Parietal lobe (tissue), 1 donor: ENCODE measurements around the gene CFI. TPM values are rescaled to one million over a fixed set of nuclear protein-coding genes. Genes with fewer than 3 reads are reported as not detected.

ENCODE experiments used
- total RNA-seq: library from RNA; depleted of rRNA; stranded (reverse); fragments of >200 nt; gene quantifications from one replicate; pipeline ENCODE4 v1.2.3, GENCODE V29; 2014

The CFI gene
- 1.6 TPM for total RNA-seq

GRCh38 chr4:109801895-109802319, at the start of gene CFI:
Gene CFI (minus strand): TSS chr4:109801999. CDS start chr4:109801971, 28 bp downstream.

GRCh38 chr4:109847896-109848442, 46.2 kb upstream of the CFI start, which contains the start of gene LRIT3:
Gene LRIT3 (plus strand): TSS chr4:109848107. CDS start chr4:109848202, 95 bp downstream.

DNA sequence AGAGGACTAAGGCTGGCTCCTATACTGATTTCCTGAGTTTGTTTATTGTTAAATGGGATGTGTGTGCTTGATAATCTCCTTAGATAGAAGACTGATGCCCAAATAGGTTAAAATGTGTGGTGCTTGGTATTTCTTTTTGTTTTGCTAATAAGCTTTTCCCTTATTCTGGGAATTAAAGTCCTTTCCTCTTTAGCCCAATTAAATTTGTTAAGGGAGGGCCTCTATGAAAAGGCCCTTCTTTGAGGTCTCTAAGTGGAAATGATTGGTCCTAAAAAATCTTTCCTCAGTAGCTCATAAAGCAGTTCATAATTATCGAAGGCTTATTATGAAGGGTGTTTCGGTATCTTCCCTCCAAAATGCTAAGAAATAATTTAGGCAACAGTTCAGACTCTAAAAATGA, 25.9 kb upstream of the CFI start, which contains the start of gene RRH:
RRH (plus strand) TSS at position 301 of the 400 bp plus-strand sequence; CDS start at position 357, 56 bp downstream.

DNA sequence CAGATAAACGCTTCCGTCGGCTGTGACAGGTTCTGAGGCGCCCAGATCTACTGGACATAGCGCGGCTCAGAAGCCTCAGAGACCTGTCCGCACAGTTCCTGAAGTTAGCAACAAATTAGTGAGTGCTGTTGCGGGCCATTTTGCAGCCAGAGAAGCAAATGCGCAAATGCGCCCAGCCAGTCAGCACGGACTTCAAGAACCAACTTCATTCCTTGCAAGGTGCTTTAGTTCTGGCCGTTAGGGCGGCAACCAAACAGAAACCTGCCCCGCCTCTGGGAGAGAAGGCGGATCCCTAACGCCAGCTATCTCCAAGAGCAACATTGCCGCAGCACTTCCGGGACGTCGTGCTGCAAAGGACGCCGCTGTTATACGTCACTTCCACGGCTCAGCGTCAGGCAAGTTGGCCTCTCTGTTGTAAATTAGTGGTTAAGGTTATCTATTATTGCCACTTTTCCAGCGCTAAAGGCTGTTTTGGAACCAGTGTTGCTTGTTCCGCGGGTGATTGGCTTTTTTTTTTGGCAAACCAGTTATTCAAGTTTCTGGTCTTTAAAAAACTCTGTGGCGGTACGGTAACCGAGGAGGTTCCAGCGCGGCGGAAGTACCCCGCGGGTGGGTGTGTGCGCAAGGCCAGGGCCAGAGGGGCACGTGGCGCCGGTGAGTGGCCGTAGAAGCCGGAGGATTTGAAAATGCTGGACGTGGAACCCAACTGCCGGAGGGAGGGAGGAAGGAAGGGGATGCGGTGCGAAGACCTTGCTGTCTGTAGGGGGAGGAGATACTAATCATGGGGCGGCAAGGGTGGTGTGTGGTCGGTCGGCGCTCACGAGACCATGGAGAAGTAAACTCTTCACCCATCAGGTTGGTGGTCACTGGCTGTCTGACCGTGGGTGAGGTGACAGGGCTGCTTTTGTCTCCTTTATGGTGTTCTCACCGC, 13.6 kb upstream of the CFI start, which contains the start of gene GAR1:
GAR1 (plus strand) TSS at position 612 of the 931 bp plus-strand sequence. CDS start 403 bp downstream, outside the sequence.

DNA sequence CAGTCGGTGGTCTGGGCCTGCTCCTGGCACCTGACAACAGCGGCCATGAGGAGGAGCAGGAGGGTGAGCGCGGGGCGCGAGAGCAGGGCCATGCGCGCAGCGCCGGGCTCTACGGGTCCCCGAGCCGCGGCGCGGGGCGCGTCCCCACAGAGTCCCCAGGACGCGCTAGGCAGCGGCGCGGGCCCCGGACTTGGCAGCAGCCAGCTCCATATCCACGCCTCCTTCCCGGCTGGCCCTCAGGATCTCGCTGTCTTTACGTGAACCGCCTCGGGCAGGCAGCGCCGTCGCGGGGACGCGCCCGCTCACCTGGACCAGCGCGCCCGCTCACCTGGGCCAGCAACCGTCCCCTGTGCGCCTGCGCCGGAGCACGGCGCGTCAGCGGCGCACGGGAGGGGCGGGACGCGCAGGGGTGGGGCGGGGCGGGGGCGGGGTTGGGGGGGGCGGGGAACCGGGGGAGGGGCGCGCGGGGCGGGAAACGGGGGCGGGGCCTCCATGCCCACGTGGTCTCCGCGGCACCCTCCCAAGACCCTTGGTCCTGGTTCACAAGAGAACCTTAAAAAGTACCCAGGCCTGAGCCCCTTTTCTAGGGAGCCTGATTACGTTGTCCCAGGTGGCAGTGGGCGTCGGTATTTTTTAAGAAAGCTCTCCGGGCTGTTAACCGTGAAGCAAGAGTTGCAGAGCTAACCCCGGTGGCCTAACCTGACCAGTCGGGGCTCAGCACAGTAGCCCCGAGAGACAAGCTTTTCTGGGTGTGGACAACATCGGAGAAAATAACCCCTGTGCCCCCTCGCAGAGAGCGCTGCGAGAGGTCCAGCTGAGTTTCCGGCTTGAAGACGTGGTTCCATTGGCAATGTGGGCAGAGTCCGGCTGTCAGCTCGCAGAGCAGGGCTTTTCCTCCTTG, 71.8 kb downstream of the CFI start, which contains the start of gene PLA2G12A:
PLA2G12A (minus strand) TSS at position 353 of the 901 bp plus-strand sequence; CDS start at position 92, 261 bp downstream.

DNA sequence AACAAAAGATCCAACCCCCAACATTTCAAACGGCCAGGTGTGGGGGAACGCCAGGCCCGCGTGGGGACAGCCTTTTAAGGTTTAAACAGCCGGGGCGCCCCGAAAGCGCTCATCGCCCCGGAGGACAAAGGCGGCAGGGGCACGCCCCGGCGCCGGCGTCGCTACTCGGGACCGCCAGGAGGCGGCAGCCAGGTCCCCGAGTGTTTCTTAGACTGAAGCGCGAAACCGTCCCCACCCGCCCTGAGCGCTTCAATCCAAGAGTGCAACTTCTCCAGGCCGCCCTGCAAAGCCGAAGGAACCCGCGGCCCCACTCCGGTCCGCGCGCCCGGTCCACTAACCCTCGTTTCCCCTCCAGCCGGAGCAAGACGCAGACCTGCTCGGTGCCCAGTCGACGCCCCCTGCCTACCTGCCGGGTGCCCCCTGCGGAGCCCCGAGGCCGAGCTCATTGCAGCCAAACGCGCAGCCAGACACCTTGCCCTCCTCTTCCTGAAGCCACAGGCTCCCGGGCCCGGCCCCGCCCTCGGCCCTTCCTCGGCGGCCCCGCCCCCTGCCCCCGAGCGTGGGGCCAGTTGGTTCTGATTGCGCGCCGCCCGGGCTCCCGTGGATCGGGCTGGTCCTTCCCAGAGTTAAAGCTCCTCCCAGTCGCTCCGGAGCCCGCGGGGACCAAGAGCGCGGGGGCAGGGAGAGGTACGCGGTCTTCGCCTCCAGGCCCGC, 98.7 kb downstream of the CFI start, which contains the start of gene CASP6:
CASP6 (minus strand) TSS at position 496 of the 714 bp plus-strand sequence; CDS start at position 446, 50 bp downstream.

Other genes with a start within 250 kb of the CFI start
- 31.0 TPM for gene MCUB, start 241.8 kb downstream of the CFI start, total RNA-seq
- gene CASP6, start 98.6 kb downstream of the CFI start, total RNA-seq = 17.2 TPM
- 26.0 TPM for gene PLA2G12A, start 71.9 kb downstream of the CFI start, total RNA-seq
- 6.3 TPM for gene GAR1, start 13.8 kb upstream of the CFI start, total RNA-seq
- 0.31 TPM for gene RRH, start 26.0 kb upstream of the CFI start, total RNA-seq
- gene LRIT3, start 46.1 kb upstream of the CFI start, total RNA-seq = 0.31 TPM
- 0.31 TPM for gene EGF, start 110.9 kb upstream of the CFI start, total RNA-seq